Stimulated activated CD4-positive, alpha-beta T cell treated with anti-CD3 and anti-CD28 coated beads, Interleukin-15, amount 100 ng/mL, for 24 hours (primary cell): ENCODE measurements around the gene TJAP1.

ENCODE experiments used
- DNase-seq: peaks from one replicate; pipeline ENCODE4 v3.0.0-alpha.2; 2020

The TJAP1 gene

GRCh38 chr6:43540507-43540906, 63.1 kb downstream of the TJAP1 start:
- DNase-seq = no peak

DNA sequence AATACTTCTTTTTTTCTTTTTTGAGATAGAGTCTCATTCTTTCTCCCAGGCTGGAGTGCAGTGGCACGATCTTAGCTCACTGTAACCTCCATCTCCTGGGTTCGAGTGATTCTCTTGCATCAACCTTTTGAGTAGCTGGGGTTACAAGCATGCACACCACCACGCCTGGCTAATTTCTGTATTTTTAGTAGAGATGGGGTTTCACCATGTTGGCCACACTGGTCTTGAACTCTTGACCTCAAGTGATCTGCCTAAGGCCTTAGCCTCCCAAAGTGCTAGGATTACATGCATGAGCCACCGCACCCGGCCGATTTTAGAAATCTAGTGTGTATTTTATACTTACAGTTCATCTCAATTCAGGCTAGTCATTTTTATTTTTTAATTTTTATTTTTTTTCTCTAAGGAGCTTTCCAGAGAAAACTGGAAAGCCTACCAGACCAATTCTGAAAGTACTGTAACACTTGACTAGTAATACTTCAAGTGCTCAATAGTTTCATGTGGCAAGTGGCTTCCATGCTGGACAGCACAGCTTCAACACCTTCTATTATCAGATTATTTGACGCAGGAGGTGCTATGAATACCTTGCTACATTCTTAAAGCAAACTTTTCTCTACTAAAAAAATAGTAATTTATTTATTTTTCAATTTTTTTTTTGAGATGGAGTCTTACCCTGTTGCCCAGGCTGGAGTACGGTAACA, 64.6 kb downstream of the TJAP1 start:
- DNase-seq = no peak

DNA sequence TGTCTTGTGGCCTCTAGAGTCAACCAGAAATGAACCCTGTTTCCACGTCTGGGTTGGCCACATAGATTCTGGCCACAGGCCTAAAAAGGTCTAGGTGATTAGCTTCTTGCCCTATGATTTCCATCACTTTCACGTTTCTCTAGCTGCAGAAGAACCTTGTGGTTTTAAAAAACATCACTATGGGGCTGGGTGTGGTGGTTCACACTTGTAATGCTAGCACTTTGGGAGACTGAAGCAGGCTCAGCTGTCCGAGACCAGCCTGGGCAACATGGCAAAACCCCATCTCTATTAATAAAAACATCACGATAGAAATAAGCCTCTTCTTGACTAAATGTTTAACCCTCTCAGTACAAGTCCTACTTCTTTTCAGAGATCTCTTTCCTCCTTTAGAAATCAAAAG, 67.1 kb downstream of the TJAP1 start:
- no peak for DNase-seq

DNA sequence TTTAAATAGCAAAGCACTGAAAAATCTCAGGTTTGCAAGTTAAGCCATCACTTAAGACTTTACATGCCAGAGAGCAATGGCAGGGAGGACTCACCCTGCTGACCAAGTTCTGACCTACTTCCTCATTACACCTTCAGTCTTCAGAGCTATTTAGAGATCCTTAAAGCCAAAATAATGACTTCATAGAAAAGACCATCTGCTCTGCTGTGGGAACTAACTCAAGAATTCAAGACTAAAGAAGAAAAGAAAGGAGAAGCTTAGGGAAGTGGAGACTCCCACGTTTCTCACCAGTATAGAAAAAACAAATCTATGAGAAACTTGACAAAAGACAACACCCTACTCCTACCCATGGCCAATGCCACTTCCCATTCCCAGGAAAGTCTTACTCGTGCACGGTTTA, 69.9 kb downstream of the TJAP1 start:
- DNase-seq = no peak
